Neutrophil (primary cell): ENCODE measurements around the gene SYNPO2.

Experiments
- H3K27ac ChIP-seq: fragments of 200-600 bp; sonication (generic); 2 replicates; pipeline ENCODE4 v1.5.1; 2016; ENCODE audit warnings: mild to moderate bottlenecking, moderate library complexity
- H3K27me3 ChIP-seq: fragments of 200-600 bp; sonication (generic); 2 replicates; pipeline ENCODE4 v1.6.0; 2016; ENCODE audit warnings: mild to moderate bottlenecking
- H3K36me3 ChIP-seq: fragments of 200-600 bp; sonication (generic); 2 replicates; pipeline ENCODE4 v1.5.1; 2017
- H3K4me1 ChIP-seq, 2 experiments: fragments of 200-600 bp in 1 of 2; sonication (generic) in 1 of 2; 1 replicate in 1 of 2; 2 replicates in 1 of 2; pipeline versions ENCODE4 v1.5.1 to v1.6.1; 2013 to 2016; ENCODE audit warnings: low read depth in 1 of 2, low read length in 1 of 2, mild to moderate bottlenecking in 1 of 2, moderate library complexity in 1 of 2; ENCODE audit not compliant: control insufficient read depth in 1 of 2, insufficient read depth in 1 of 2
- H3K4me3 ChIP-seq, 2 experiments: fragments of 200-600 bp in 1 of 2; sonication (generic) in 1 of 2; 1 replicate in 1 of 2; 2 replicates in 1 of 2; pipeline ENCODE4 v1.5.1; 2013 to 2016; ENCODE audit warnings: low read depth in 1 of 2, low read length in 1 of 2, mild to moderate bottlenecking in 1 of 2, moderate library complexity in 1 of 2
- H3K9me3 ChIP-seq: fragments of 200-600 bp; sonication (generic); 2 replicates; pipeline ENCODE4 v1.5.1; 2016
- TF ChIP-seq, protein P1 (sequence below): fragments of 200-600 bp; sonication (generic); IDR thresholded peaks from 2 replicates; pipeline ENCODE4 v1.5.1; 2016; ENCODE audit warnings: antibody characterized with exemption

Gene SYNPO2

DNA sequence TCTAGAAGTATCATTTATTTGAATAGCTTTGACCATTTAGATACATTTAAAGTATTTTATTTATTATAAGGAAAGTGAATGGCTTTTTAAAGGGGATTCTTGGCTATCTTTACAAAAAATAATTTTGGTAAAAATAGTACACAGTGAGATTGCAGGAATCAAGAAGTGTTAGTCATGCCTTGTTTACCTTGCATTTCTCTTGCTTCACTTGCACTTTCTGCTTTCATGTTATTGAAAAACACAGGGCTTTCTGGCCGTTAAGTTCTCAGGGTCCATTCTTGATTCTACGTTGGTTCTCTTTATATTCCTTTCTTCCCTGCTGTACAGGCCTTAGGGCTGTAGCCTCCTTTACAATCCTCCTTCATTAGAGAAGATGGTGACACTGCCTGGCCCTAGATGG is 30.9 kb upstream of the SYNPO2 start:
- H3K4me3 ChIP-seq = no peak overlapping the region

DNA sequence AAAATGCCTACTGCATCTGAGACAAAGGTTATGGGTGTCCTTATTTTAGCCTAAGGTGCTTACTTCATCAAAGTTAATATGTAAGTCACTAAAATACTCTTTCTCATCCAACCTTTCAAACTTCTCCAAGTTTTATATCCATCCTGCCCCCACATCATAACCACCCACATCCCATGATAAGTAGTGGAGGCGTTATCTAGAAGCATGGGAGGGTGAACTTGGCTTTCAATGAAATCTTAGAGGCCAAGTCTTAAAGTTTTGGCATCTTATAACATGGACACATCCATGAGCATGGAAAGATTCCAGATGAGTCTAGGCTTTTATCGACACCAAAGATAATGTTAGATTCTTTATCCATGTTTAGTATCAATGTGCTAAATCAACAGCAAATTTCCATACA is 29.9 kb upstream of the SYNPO2 start:
- TF ChIP-seq, protein P1, sequence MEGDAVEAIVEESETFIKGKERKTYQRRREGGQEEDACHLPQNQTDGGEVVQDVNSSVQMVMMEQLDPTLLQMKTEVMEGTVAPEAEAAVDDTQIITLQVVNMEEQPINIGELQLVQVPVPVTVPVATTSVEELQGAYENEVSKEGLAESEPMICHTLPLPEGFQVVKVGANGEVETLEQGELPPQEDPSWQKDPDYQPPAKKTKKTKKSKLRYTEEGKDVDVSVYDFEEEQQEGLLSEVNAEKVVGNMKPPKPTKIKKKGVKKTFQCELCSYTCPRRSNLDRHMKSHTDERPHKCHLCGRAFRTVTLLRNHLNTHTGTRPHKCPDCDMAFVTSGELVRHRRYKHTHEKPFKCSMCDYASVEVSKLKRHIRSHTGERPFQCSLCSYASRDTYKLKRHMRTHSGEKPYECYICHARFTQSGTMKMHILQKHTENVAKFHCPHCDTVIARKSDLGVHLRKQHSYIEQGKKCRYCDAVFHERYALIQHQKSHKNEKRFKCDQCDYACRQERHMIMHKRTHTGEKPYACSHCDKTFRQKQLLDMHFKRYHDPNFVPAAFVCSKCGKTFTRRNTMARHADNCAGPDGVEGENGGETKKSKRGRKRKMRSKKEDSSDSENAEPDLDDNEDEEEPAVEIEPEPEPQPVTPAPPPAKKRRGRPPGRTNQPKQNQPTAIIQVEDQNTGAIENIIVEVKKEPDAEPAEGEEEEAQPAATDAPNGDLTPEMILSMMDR = no peak
- Histone ChIP-seq H3K4me1 (no peaks in the 10 kb centered on the region), H3K4me3 (no peak overlapping the region), H3K9me3 (no peaks in the 10 kb centered on the region), H3K27me3 (no peaks in the 10 kb centered on the region), H3K36me3 (no peaks in the 10 kb centered on the region), H3K27ac (no peak overlapping the region)

More for the DNA sequence above, 30.9 kb upstream of the SYNPO2 start:
- TF ChIP-seq, protein P1 = no peak
- Histone ChIP-seq H3K27me3 (no peaks in the 10 kb centered on the region), H3K36me3 (no peaks in the 10 kb centered on the region), H3K27ac (no peak overlapping the region), H3K4me1 (no peaks in the 10 kb centered on the region), H3K9me3 (no peaks in the 10 kb centered on the region)

DNA sequence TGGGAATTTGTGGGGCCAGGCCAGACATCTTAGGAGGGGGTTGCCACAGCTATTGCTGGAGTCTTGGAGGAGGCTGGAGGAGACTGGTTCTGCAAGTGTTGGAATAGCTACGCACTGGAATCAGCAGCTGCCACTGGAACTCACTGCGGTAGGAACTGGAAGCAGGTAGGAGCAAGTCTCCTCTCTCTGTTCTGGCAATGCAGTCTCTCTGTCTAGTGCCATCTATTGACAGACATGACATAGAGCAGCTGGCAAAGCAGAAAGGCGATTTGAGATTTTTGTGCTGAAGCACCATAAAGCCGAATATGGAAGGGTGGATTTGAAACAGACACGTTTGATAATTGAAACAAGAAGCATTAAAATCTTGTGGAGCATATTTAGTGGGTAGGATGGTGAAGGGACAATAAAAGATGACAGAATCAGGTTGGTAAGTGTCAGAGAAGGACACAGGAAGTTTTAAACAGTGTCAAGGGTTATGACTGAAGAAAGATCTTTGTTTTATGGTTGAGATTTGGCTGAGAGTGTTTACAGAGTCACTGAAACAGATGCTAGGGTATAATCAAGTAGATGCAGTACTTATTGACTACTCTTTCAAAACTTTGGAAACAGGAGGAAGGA is 23.5 kb upstream of the SYNPO2 start:
- Histone ChIP-seq H3K9me3 (no peaks in the 10 kb centered on the region), H3K27ac (no peak overlapping the region), H3K27me3 (no peaks in the 10 kb centered on the region), H3K4me1 (no peaks in the 10 kb centered on the region), H3K36me3 (no peaks in the 10 kb centered on the region), H3K4me3 (no peak overlapping the region)
- TF ChIP-seq, protein P1 = no peak

DNA sequence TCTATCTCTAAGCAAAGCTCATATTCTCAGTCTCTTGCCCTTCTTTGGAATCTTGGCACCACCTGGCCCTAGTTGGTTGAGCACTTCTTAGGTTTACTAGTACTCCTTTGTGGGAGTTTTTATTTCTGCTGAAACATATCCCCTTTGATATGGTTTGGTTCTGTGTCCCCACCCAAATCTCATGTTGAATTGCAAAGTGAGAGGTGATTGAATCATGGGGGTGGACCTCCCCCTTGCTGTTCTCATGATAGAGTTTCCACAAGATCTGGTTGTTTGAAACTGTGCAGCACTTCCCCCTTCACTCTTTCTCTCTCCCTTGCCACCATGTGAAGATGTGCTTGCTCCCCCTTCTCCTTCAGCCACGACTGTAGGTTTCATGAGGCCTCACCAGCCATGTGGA is 22.2 kb upstream of the SYNPO2 start:
- Histone ChIP-seq H3K4me1 (no peaks in the 10 kb centered on the region), H3K27me3 (no peaks in the 10 kb centered on the region), H3K9me3 (no peaks in the 10 kb centered on the region), H3K4me3 (no peak overlapping the region), H3K36me3 (no peaks in the 10 kb centered on the region), H3K27ac (no peak overlapping the region)
- TF ChIP-seq, protein P1 = no peak

DNA sequence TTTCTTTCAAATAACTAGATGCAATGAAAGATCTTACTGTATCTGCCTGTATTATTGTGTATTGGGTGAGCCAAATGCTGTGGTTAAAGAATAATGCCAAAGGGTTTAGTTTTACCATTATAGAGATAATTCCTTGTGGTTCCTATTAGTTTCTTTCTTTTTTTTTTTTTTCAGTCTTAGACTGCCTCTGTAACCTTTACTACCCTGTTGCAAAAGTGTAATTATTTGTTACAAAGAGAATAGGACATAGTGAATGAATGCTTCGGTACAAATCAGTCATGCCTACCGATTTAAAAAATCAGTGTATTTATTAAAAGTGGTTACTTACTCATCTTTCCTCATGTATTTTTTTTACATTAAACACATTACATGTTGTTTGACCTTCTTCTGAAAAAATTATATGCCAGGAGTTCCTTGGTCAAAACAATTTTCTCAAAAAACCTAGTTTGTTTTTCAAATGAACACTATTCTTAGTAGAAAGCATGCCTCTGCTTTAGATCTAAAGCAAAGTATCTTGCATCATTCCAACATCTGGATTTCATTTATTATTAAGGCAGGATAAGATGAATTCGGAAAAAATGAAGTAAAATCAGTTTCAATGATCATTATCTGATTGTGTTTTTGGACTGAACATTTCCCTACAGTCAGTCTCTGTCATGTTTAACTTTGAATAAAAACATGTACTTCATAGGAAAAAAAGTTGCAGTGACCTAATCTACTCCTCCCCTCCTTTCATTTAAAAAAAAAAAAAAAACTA is 21.2 kb upstream of the SYNPO2 start:
- H3K27me3 ChIP-seq = no peaks in the 10 kb centered on the region
- H3K9me3 ChIP-seq = no peaks in the 10 kb centered on the region
- no peaks in the 10 kb centered on the region for H3K4me1 ChIP-seq
- TF ChIP-seq, protein P1 = no peak
- no peaks in the 10 kb centered on the region for H3K36me3 ChIP-seq
- no peak overlapping the region for H3K27ac ChIP-seq
- H3K4me3 ChIP-seq = no peak overlapping the region
